Memory B cell (primary cell): ENCODE results near the gene INAFM2.

Source experiments
- ATAC-seq: fragments of 150-1000 bp; cut with Tn5 transposase; 2 replicates; pipeline ENCODE4 v1.10.0; 2021; ENCODE audit warnings: low read depth, mild to moderate bottlenecking, moderate library complexity
- DNase-seq, 2 donors: peaks; one replicate each; pipeline ENCODE4 v3.0.0; 2022; ENCODE audit warnings: low spot score in 2 of 2
- H3K27ac Mint-ChIP-seq: one replicate; pipeline ENCODE4 v1.8.0; 2022; ENCODE audit warnings: mild to moderate bottlenecking, moderate library complexity, mixed read lengths
- H3K27me3 Mint-ChIP-seq: one replicate; pipeline ENCODE4 v1.8.0; 2022; ENCODE audit warnings: mixed read lengths
- H3K36me3 Mint-ChIP-seq: one replicate; pipeline ENCODE4 v1.8.0; 2022; ENCODE audit warnings: mild to moderate bottlenecking, mixed read lengths
- H3K4me1 Mint-ChIP-seq: one replicate; pipeline ENCODE4 v1.8.0; 2022; ENCODE audit warnings: mixed read lengths
- H3K4me3 Mint-ChIP-seq: one replicate; pipeline ENCODE4 v1.8.0; 2022; ENCODE audit warnings: mild to moderate bottlenecking, moderate library complexity, mixed read lengths
- H3K9me3 Mint-ChIP-seq: one replicate; pipeline ENCODE4 v1.8.0; 2022; ENCODE audit warnings: mixed read lengths

The INAFM2 gene

GRCh38 chr15:40293905-40294895 is 29.3 kb upstream of the INAFM2 start:
- no peaks in the 10 kb centered on the region for H3K27me3 Mint-ChIP-seq
- H3K27ac Mint-ChIP-seq, result no peak overlapping the region
- no peak for ATAC-seq
- no peak overlapping the region for H3K4me3 Mint-ChIP-seq
- no peaks in the 10 kb centered on the region for H3K9me3 Mint-ChIP-seq
- H3K4me1 Mint-ChIP-seq, result peaks cover 16% of the 10 kb centered on the region
- no peak for DNase-seq
- H3K36me3 Mint-ChIP-seq, result peaks cover 15% of the 10 kb centered on the region

- no peak for DNase-seq
- H3K4me3 Mint-ChIP-seq, result no peak overlapping the region
- ATAC-seq, result no peak
- H3K27me3 Mint-ChIP-seq, result no peaks in the 10 kb centered on the region
- H3K4me1 Mint-ChIP-seq, result peaks cover 9% of the 10 kb centered on the region
- peaks cover 2% of the 10 kb centered on the region for H3K9me3 Mint-ChIP-seq
- peaks cover 23% of the 10 kb centered on the region for H3K36me3 Mint-ChIP-seq
- no peak overlapping the region for H3K27ac Mint-ChIP-seq
Measured at GRCh38 chr15:40295297-40295696, 28.2 kb upstream of the INAFM2 start.

GRCh38 chr15:40295877-40296560 is 27.5 kb upstream of the INAFM2 start:
- no peak overlapping the region for H3K27ac Mint-ChIP-seq
- H3K4me3 Mint-ChIP-seq, result no peak overlapping the region
- H3K36me3 Mint-ChIP-seq, result peaks cover 28% of the 10 kb centered on the region
- ATAC-seq (no peak), DNase-seq (no peak)
- peaks cover 2% of the 10 kb centered on the region for H3K9me3 Mint-ChIP-seq
- peaks cover 6% of the 10 kb centered on the region for H3K4me1 Mint-ChIP-seq
- no peaks in the 10 kb centered on the region for H3K27me3 Mint-ChIP-seq

DNA sequence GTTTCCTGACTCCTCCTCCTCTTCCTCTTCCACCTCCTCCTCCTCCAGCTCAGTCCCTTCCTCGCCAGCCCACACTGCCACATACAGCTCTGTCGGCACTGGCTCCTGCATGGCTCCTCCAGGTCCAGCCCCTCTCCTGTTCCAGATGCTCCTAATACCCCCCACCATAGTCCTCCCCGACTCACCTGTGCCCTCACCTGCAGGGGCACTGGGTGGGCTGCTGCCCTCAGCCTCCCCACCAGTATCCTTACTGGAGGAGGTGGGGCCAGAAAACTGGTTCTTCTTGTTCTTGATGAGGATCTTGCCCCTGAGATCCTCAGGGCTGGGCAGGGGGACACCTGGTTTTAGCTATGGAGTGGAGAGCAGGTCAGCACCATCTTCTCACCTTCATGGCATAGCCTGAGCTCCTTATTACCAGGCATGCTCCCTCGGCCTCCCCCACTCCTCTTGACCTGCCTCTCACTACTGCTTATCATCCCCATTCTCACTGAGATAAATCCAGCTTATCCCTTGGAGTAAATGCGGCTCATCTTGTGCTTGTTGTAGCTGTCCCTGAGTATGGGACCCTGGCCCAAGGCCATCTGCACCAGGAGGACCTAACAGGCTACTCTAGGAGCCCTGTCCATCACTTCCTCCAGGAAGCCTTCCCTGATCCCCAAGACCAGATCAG is 26.8 kb upstream of the INAFM2 start:
- ATAC-seq, result no peak
- H3K4me1 Mint-ChIP-seq, result peaks cover 6% of the 10 kb centered on the region
- H3K36me3 Mint-ChIP-seq, result peaks cover 32% of the 10 kb centered on the region
- no peak overlapping the region for H3K4me3 Mint-ChIP-seq
- H3K9me3 Mint-ChIP-seq, result peaks cover 2% of the 10 kb centered on the region
- no peak overlapping the region for H3K27ac Mint-ChIP-seq
- no peaks in the 10 kb centered on the region for H3K27me3 Mint-ChIP-seq
- no peak for DNase-seq

DNA sequence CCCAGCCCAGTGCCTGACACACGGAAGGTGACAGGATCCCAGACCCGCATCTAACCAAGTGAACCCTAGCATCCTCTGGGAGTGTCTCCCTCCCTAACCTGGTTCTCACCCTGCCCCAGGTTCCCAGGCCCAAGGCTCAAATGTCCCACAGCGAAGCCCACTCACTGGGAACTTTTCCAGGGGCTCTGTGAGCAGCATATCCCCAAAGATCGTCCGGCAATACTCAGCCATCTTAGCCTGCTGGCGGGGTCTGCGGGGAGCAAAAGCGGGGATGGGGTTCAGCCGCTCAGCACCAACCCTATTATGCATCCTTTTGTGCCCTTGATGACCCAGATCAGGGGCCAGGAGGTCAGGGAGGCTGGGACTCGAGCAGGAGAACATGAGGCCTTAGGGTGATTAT is 26.1 kb upstream of the INAFM2 start:
- DNase-seq (no peak), ATAC-seq (no peak)
- Mint-ChIP-seq H3K27ac (no peak overlapping the region), H3K4me1 (peaks cover 6% of the 10 kb centered on the region), H3K27me3 (no peaks in the 10 kb centered on the region), H3K36me3 (peaks cover 36% of the 10 kb centered on the region), H3K9me3 (peaks cover 2% of the 10 kb centered on the region), H3K4me3 (no peak overlapping the region)

- DNase-seq (no peak), ATAC-seq (no peak)
- H3K9me3 Mint-ChIP-seq, result peaks cover 2% of the 10 kb centered on the region
- H3K27ac Mint-ChIP-seq, result no peak overlapping the region
- H3K27me3 Mint-ChIP-seq, result no peaks in the 10 kb centered on the region
- H3K4me3 Mint-ChIP-seq, result no peak overlapping the region
- peaks cover 39% of the 10 kb centered on the region for H3K36me3 Mint-ChIP-seq
- H3K4me1 Mint-ChIP-seq, result peaks cover 6% of the 10 kb centered on the region
Measured at GRCh38 chr15:40298216-40298935, 25.1 kb upstream of the INAFM2 start.

- peaks cover 46% of the 10 kb centered on the region for H3K36me3 Mint-ChIP-seq
Measured at GRCh38 chr15:40300367-40300766, 23.1 kb upstream of the INAFM2 start.

GRCh38 chr15:40300771-40301170 is 22.7 kb upstream of the INAFM2 start:
- Mint-ChIP-seq H3K27me3 (no peaks in the 10 kb centered on the region), H3K4me3 (no peak overlapping the region), H3K27ac (no peak overlapping the region), H3K36me3 (peaks cover 46% of the 10 kb centered on the region), H3K4me1 (peaks cover 7% of the 10 kb centered on the region), H3K9me3 (peaks cover 2% of the 10 kb centered on the region)
- no peak for ATAC-seq
- no peak for DNase-seq

More at GRCh38 chr15:40300367-40300766, 23.1 kb upstream of the INAFM2 start:
- Mint-ChIP-seq H3K9me3 (peaks cover 2% of the 10 kb centered on the region), H3K27ac (no peak overlapping the region), H3K27me3 (no peaks in the 10 kb centered on the region), H3K4me3 (no peak overlapping the region), H3K4me1 (peaks cover 9% of the 10 kb centered on the region)
- ATAC-seq (no peak), DNase-seq (no peak)

GRCh38 chr15:40301467-40302179 is 21.9 kb upstream of the INAFM2 start:
- DNase-seq, result no peak
- no peak overlapping the region for H3K27ac Mint-ChIP-seq
- peaks cover 43% of the 10 kb centered on the region for H3K36me3 Mint-ChIP-seq
- H3K27me3 Mint-ChIP-seq, result no peaks in the 10 kb centered on the region
- ATAC-seq, result no peak
- H3K4me3 Mint-ChIP-seq, result no peak overlapping the region
- H3K9me3 Mint-ChIP-seq, result peaks cover 2% of the 10 kb centered on the region
- H3K4me1 Mint-ChIP-seq, result peaks cover 11% of the 10 kb centered on the region

- Mint-ChIP-seq H3K36me3 (peaks cover 43% of the 10 kb centered on the region), H3K4me3 (no peak overlapping the region), H3K27me3 (no peaks in the 10 kb centered on the region)
Measured at GRCh38 chr15:40302288-40302886, 21.1 kb upstream of the INAFM2 start.

DNA sequence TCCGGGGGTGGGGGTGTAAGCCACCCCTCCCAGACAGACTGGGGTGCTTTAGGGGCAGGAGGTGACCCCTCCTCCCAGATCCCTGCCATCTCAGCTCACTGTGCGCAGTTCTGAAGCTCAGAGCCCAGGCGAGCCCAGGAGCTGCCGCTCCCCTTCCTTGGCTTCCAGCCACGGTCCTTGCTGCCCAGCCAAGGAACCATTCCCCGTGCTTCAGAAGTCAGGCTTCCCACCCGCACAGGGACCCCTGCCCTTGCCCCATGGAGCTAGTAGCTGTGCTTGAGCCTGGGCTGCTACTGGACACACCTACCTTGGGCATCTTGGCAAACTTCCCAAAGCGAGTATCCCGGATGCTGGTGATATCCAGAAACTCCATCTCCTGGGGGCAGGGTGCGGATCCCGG is 20.5 kb upstream of the INAFM2 start:
- Mint-ChIP-seq H3K9me3 (peaks cover 2% of the 10 kb centered on the region), H3K27me3 (no peaks in the 10 kb centered on the region), H3K27ac (no peak overlapping the region), H3K4me3 (no peak overlapping the region), H3K36me3 (peaks cover 39% of the 10 kb centered on the region), H3K4me1 (peaks cover 12% of the 10 kb centered on the region)
- DNase-seq (no peak), ATAC-seq (no peak)

More at GRCh38 chr15:40302288-40302886, 21.1 kb upstream of the INAFM2 start:
- ATAC-seq, result no peak
- peaks cover 2% of the 10 kb centered on the region for H3K9me3 Mint-ChIP-seq
- peaks cover 12% of the 10 kb centered on the region for H3K4me1 Mint-ChIP-seq
- DNase-seq, result no peak
- H3K27ac Mint-ChIP-seq, result no peak overlapping the region

DNA sequence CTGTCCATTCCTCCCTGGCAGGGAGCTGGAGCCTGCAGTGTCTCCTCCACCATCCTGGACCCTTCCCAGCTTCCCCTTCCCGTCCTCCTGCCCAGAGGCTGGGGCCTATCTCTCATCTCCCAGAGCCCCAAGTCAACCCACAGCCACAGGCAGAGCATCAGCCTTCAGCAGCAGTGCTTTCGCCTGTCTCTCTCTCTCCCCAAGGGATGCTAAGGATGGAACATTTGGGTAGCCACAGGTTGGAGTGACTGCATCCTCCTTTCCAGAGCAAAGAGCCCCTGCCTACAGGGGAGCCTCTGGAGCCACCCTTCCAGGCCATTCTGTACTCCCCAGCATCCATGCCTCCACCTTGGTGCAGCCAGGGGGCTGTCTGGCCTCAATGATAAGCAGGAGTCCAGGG is 19.9 kb upstream of the INAFM2 start:
- Mint-ChIP-seq H3K9me3 (peaks cover 2% of the 10 kb centered on the region), H3K27me3 (no peaks in the 10 kb centered on the region), H3K36me3 (peaks cover 39% of the 10 kb centered on the region), H3K4me1 (peaks cover 16% of the 10 kb centered on the region), H3K27ac (no peak overlapping the region), H3K4me3 (no peak overlapping the region)
- DNase-seq, result no peak
- no peak for ATAC-seq

DNA sequence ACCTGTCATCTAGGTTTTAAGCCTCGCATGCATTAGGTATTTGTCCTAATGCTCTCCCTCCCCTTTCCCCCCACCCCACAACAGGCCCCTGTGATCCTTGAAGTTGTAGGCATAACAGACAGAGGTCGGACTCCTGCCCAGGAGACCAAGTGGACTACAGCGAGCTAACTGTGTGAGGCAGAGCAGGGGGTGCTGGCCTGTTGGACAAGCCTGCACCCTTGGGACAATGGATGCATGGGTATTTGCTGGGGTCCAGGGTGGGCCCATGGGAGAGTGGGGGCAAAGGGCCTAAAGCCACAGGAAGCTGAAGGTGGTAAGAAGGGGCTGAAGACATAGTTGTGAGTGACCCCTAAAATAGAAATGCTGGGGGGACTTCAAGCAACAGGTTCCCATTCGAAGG is 18.2 kb upstream of the INAFM2 start:
- Mint-ChIP-seq H3K4me3 (no peak overlapping the region), H3K27me3 (no peaks in the 10 kb centered on the region), H3K9me3 (no peaks in the 10 kb centered on the region), H3K36me3 (peaks cover 27% of the 10 kb centered on the region), H3K4me1 (peaks cover 28% of the 10 kb centered on the region), H3K27ac (peak overlapping the region; percentile 25)
- DNase-seq (no peak), ATAC-seq (no peak)
